GM21717 (cell line): Measurements from ENCODE around the gene KIF25.

Experiments used
- ATAC-seq: cut with Tn5 transposase; IDR thresholded peaks from one replicate; pipeline ENCODE4 v1.9.1; 2021; ENCODE audit warnings: mild to moderate bottlenecking, moderate library complexity; ENCODE audit not compliant: unreplicated experiment

KIF25 gene

GRCh38 chr6:168082860-168083513 lies 85.5 kb downstream of the KIF25 start:
- no peak for ATAC-seq

GRCh38 chr6:168083514-168083885 lies 86.0 kb downstream of the KIF25 start:
- ATAC-seq, result no peak

GRCh38 chr6:168084465-168085160 lies 87.1 kb downstream of the KIF25 start:
- no peak for ATAC-seq

GRCh38 chr6:168086066-168086465 lies 88.6 kb downstream of the KIF25 start:
- no peak for ATAC-seq

GRCh38 chr6:168086616-168087015 lies 89.1 kb downstream of the KIF25 start:
- no peak for ATAC-seq

- ATAC-seq, result no peak
Observed at GRCh38 chr6:168087436-168088160, 90.1 kb downstream of the KIF25 start.

GRCh38 chr6:168088161-168089053 lies 90.9 kb downstream of the KIF25 start:
- no peak for ATAC-seq

- no peak for ATAC-seq
Observed at GRCh38 chr6:168089186-168090063, 92.0 kb downstream of the KIF25 start.

GRCh38 chr6:168090064-168090690 lies 92.7 kb downstream of the KIF25 start:
- ATAC-seq, result no peak

GRCh38 chr6:168090706-168091105 lies 93.2 kb downstream of the KIF25 start:
- no peak for ATAC-seq

- no peak for ATAC-seq
Observed at GRCh38 chr6:168091381-168092264, 94.2 kb downstream of the KIF25 start.

GRCh38 chr6:168092541-168092940 lies 95.1 kb downstream of the KIF25 start:
- no peak for ATAC-seq

- no peak for ATAC-seq
Observed at GRCh38 chr6:168093071-168093505, 95.6 kb downstream of the KIF25 start.

GRCh38 chr6:168093634-168094033 lies 96.2 kb downstream of the KIF25 start:
- ATAC-seq, result no peak
